HepG2 (cell line): ENCODE measurements around the gene PLCB1. TPM values are rescaled to one million over a fixed set of nuclear protein-coding genes. Genes with fewer than 3 reads are reported as not detected.
A peak's percentile ranks its signal among the peaks of the same experiment; 100 is the strongest.

Source experiments
- ARID3A ChIP-seq: IDR thresholded peaks from 2 replicates; pipeline ENCODE4 v1.6.1; 2012; ENCODE audit warnings: low read depth, low read length, improper control_type of control experiment
- CC2D1A ChIP-seq: sonication (generic); formaldehyde crosslinking; IDR thresholded peaks from 2 replicates; pipeline ENCODE4 v1.8.1; 2023; ENCODE audit warnings: mild to moderate bottlenecking, missing genetic modification reagents
- CCAR2 ChIP-seq: fragments of 200-400 bp; formaldehyde crosslinking; optimal IDR thresholded peaks from 2 replicates; pipeline ENCODE3; 2018; ENCODE audit warnings: low read depth, mild to moderate bottlenecking, low read length, moderate library complexity
- DBP ChIP-seq: sonication (generic); formaldehyde crosslinking; IDR thresholded peaks from 2 replicates; pipeline ENCODE4 v1.4.0; 2020; ENCODE audit warnings: missing genetic modification reagents; ENCODE audit errors: not compliant biosample characterization
- HNRNPH1 ChIP-seq: fragments of 200-400 bp; formaldehyde crosslinking; optimal IDR thresholded peaks from 2 replicates; pipeline ENCODE3; 2017; ENCODE audit warnings: mild to moderate bottlenecking, low read depth, low read length
- MAF1 ChIP-seq: sonication (generic); formaldehyde crosslinking; IDR thresholded peaks from 2 replicates; pipeline ENCODE4 v1.5.0; 2020; ENCODE audit warnings: missing genetic modification reagents, borderline replicate concordance
- NPAS2 ChIP-seq: sonication (generic); formaldehyde crosslinking; IDR thresholded peaks from 2 replicates; pipeline ENCODE4 v1.8.0; 2022; ENCODE audit warnings: mild to moderate bottlenecking, missing genetic modification reagents, borderline replicate concordance
- PHB2 ChIP-seq: fragments of 450-650 bp; IDR thresholded peaks from 2 replicates; pipeline ENCODE4 v1.6.1; 2018; ENCODE audit not compliant: partially characterized antibody
- THAP11 ChIP-seq: IDR thresholded peaks from 2 replicates; pipeline ENCODE4 v1.6.1; 2016; ENCODE audit warnings: missing biosample characterization, missing genetic modification reagents
- ZFP36L2 ChIP-seq: sonication (generic); formaldehyde crosslinking; IDR thresholded peaks from 2 replicates; pipeline ENCODE4 v1.4.0; 2020; ENCODE audit warnings: missing genetic modification reagents
- ZNF616 ChIP-seq: sonication (generic); formaldehyde crosslinking; IDR thresholded peaks from 2 replicates; pipeline ENCODE4 v1.5.0; 2020; ENCODE audit warnings: low read depth, mild to moderate bottlenecking, missing genetic modification reagents
- ZNF75D ChIP-seq: sonication (generic); formaldehyde crosslinking; IDR thresholded peaks from 2 replicates; pipeline ENCODE4 v1.8.1; 2023; ENCODE audit warnings: missing genetic modification reagents, mild to moderate bottlenecking, borderline replicate concordance
- ZNF781 ChIP-seq: sonication (generic); formaldehyde crosslinking; IDR thresholded peaks from 2 replicates; pipeline ENCODE4 v1.5.1; 2020; ENCODE audit warnings: borderline replicate concordance, mild to moderate bottlenecking, missing genetic modification reagents; ENCODE audit errors: not compliant biosample characterization
- ZNF782 ChIP-seq: sonication (generic); formaldehyde crosslinking; IDR thresholded peaks from 2 replicates; pipeline ENCODE4 v1.4.0; 2020; ENCODE audit warnings: missing genetic modification reagents, mild to moderate bottlenecking, borderline replicate concordance
- ZSCAN22 ChIP-seq: sonication (generic); formaldehyde crosslinking; IDR thresholded peaks from 2 replicates; pipeline ENCODE4 v1.4.0; 2020; ENCODE audit warnings: mild to moderate bottlenecking, missing genetic modification reagents
- ZSCAN5A ChIP-seq: sonication (generic); formaldehyde crosslinking; IDR thresholded peaks from 2 replicates; pipeline ENCODE4 v1.8.0; 2022; ENCODE audit warnings: mild to moderate bottlenecking, missing genetic modification reagents, borderline replicate concordance
- polyA plus RNA-seq, 8 experiments: library from polyadenylated mRNA; depleted of rRNA in 3 of 8; stranded (reverse) in 7 of 8; unstranded in 1 of 8; fragments of >200 nt; fragmentation: Illumina TruSeq in 4 of 8; extraction: Trizol in 4 of 8; gene quantifications; 2 replicates each; pipeline versions ENCODE4 v1.2.1 to v1.2.3, GENCODE V29; 2011 to 2016; ENCODE audit warnings: low read depth in 4 of 8, missing spikeins in 1 of 8, mixed read lengths in 1 of 8; ENCODE audit not compliant: insufficient read depth in 1 of 8
- total RNA-seq, 5 experiments: library from RNA; depleted of rRNA; stranded (reverse); fragments of >200 nt; fragmentation: Illumina TruSeq; extraction: Trizol; gene quantifications; 2 replicates each; pipeline ENCODE4 v1.2.3, GENCODE V29; 2016; ENCODE audit warnings: low read depth in 1 of 5

Gene PLCB1
- total and polyA plus RNA-seq, 2 of the 13 experiments (the other 11 are each of a cell fraction or from before 2014, with no cell fraction given), result 42.4 to 55.9 TPM

- peak; percentile 92; the same call in 1 of the 2 replicates for TF ChIP-seq ZSCAN5A (CRISPR knock-in tag)
- TF ChIP-seq ARID3A, result peak; percentile 100
- peak; percentile 96 for TF ChIP-seq ZNF781 (CRISPR knock-in tag)
- TF ChIP-seq MAF1 (CRISPR knock-in tag), result no peak
- no peak for TF ChIP-seq DBP
- TF ChIP-seq HNRNPH1, result no peak
- peak; percentile 91 for TF ChIP-seq THAP11 (CRISPR knock-in tag)
- no peak for TF ChIP-seq ZSCAN22
- no peak for TF ChIP-seq PHB2
- 0 out of 2 replicates have a peak, but pooled peaks have one; percentile 41 for TF ChIP-seq CC2D1A (CRISPR knock-in tag)
- no peak for TF ChIP-seq ZFP36L2 (CRISPR knock-in tag)
- no peak for TF ChIP-seq CCAR2
- no peak; the same call in 1 of the 2 replicates for TF ChIP-seq ZNF782 (CRISPR knock-in tag)
- no peak for TF ChIP-seq ZNF75D (CRISPR knock-in tag)
- TF ChIP-seq ZNF616 (CRISPR knock-in tag), result no peak
- TF ChIP-seq NPAS2 (CRISPR knock-in tag), result no peak
Observed at GRCh38 chr20:8144282-8145245, 12.5 kb downstream of the PLCB1 start (continued).
